OCI-LY3 (cell line): Measurements from ENCODE around the gene TMEM176A.

Experiments
- EZH2phosphoT487 ChIP-seq: fragments of 200-600 bp; shearing (Covaris generic); IDR thresholded peaks from 2 replicates; pipeline ENCODE4 v1.6.1; 2018; ENCODE audit warnings: antibody characterized with exemption, mixed run types, low read depth
- TF ChIP-seq, protein P1 (sequence below): fragments of 200-600, 300-600 bp; sonication (generic); IDR thresholded peaks from 2 replicates; pipeline ENCODE4 v1.5.1; 2014; ENCODE audit warnings: antibody characterized with exemption, low read length, low read depth

DNA sequence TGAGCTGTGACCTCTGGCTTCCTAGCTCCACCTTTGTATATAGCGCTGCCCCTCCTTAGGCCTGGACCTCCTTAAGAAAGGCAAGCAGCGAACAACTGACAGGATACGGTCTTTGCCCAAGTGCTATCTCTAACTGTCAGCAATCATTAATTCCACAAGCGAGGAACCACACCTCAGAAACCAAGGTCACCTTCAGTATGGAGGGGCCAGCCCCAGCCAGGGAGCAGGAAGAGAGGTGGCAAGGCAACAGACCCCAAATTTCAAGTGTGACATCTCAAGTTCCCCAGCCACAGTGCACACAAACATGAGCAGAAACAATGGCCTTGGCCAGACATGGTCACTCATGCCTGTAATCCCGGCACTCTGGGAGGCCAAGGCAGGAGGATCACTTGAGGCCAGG is 47.0 kb downstream of the TMEM176A start:
- TF ChIP-seq, protein P1, sequence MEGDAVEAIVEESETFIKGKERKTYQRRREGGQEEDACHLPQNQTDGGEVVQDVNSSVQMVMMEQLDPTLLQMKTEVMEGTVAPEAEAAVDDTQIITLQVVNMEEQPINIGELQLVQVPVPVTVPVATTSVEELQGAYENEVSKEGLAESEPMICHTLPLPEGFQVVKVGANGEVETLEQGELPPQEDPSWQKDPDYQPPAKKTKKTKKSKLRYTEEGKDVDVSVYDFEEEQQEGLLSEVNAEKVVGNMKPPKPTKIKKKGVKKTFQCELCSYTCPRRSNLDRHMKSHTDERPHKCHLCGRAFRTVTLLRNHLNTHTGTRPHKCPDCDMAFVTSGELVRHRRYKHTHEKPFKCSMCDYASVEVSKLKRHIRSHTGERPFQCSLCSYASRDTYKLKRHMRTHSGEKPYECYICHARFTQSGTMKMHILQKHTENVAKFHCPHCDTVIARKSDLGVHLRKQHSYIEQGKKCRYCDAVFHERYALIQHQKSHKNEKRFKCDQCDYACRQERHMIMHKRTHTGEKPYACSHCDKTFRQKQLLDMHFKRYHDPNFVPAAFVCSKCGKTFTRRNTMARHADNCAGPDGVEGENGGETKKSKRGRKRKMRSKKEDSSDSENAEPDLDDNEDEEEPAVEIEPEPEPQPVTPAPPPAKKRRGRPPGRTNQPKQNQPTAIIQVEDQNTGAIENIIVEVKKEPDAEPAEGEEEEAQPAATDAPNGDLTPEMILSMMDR: no peak
- TF ChIP-seq EZH2phosphoT487: no peak
